Activated CD4-positive, alpha-beta T cell treated with anti-CD3 and anti-CD28 coated beads for 48 hours (primary cell): ENCODE results near the gene TRIM56.
"Not testable (repeated sequence)": the region's sequence is repeated elsewhere in the genome, so short reads cannot be mapped to it uniquely, and the experiment has no call there.

Source experiments
- DNase-seq: peaks from one replicate; pipeline ENCODE4 v3.0.0-alpha.2; 2020

The TRIM56 gene

DNA sequence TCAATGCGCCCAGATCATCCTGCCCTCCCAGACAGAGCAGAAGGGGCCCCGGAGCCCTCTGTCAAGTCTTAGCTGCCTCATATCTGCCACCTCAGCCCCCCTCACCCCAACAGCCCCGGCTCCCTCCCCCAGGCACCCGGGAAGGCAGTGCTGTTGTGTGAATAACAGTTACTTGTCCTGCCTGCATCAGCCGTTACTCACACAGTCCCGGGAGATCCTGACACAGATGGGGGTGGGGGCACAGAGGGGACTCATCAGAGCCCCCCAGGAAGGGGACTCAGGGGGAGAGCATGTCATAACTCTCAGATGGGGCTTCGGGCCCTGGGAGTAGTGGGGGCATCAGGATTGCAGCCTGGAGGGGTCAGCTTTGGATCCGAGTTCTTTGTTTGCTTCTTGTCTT, 29.2 kb downstream of the TRIM56 start:
- no peak for DNase-seq

DNA sequence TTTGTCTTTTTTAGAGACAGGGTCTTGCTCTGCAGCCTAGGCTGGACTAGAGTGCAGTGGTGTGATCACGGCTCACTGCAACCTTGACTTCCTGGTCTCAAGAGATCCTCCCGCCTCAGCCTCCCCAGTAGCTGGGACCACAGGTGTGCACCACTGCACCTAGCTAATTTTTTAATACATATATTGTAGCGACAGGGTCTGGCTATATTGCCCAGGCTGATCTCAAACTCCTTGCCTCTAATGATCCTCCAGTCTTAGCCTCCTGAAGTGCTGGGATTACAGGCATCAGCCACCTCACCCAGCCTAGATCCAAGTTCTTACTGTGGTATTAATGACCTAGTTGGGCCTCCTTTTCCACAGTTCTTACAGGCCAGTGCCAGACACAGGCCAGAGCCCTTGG, 29.9 kb downstream of the TRIM56 start:
- no peak for DNase-seq

DNA sequence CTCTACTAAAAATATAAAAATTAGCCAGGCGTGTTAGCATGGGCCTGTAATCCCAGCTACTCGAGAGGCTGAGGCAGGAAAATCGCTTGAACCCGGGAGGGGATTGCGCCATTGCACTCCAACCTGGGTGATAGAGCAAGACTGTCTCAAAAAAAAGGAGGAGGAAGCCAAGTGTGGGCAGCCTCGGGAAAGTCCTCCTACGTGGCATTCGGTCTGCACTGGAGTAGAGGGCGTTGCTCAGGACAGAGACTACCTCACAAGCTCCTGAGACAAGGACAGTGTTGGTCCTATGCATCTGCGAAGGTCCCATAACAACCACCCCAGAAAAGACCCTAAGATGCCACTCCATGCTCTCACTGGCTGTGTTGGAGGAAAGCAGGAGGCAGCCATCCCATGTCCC, 31.6 kb downstream of the TRIM56 start:
- DNase-seq = no peak

DNA sequence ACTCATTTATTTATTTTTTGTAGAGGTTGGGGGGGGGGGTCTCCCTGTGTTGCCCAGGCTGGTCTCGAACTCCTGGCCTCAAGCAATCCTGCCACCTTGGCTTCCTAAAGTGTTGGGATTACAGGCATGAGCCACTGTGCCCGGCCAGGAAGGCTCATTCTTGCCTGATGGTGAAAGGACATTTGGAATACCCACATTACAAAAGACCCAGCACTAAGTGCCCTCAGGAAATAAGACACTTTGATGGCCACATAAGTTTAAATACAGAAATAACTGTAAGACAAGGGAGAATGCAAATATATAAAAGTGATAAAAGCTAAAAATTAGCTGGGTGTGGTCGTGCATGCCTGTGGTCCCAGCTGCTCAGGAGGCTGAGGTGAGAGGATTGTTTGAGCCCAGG, 33.6 kb downstream of the TRIM56 start:
- no peak for DNase-seq

DNA sequence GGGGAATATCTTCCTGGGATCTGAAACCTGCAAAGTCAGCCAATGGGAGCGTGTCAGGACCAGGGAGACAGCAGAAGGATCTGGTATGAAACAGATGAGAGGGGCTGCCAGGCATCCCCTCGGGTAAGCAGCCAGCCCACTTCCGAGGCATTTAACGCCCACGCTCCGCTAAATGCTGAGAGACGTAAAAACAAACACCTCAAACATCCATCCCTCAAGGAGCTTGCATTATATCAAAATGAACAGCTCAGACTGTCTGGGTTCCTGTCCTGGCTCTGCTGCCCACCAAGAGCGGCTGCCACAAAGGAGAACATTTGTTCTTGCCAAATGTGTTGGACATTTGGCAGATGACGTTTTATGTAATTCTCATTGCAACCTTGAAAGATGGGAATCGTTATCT, 34.6 kb downstream of the TRIM56 start:
- DNase-seq = no peak

DNA sequence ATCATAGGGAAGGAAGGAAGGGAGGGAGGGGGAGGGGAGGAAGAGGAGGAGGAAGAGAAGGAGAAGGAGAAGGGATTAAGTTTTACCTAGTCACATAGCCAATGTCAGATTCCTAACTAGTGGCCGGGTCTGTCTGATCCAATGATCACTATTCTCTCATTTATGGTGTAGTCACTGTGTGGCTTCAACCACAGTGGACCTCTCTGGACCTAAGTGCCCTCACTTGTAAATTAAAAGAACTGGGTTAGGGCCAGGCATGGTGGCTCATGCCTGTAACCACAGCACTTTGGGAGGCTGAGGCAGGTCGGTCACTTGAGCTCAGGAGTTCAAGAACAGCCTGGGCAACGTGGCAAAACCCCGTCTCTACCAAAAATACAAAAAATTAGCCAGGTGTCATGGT, 35.0 kb downstream of the TRIM56 start:
- DNase-seq = no peak

DNA sequence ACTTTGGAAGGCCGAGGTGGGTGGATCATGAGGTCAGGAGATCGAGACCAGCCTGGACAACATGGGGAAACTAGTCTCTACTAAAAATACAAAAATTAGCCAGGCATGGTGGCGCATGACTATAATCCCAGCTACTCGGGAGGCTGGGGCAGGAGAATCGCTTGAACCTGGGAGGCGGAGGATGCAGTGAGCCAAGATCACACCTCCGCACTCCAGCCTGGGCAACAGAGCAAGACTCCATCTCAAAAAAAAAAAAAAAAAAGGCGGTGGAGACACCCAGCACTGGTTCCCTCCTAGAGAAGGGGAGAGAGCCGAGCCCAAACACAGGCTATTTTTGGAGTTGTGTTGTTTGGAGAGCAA, 36.3 kb downstream of the TRIM56 start:
- not testable (repeated sequence) for DNase-seq

DNA sequence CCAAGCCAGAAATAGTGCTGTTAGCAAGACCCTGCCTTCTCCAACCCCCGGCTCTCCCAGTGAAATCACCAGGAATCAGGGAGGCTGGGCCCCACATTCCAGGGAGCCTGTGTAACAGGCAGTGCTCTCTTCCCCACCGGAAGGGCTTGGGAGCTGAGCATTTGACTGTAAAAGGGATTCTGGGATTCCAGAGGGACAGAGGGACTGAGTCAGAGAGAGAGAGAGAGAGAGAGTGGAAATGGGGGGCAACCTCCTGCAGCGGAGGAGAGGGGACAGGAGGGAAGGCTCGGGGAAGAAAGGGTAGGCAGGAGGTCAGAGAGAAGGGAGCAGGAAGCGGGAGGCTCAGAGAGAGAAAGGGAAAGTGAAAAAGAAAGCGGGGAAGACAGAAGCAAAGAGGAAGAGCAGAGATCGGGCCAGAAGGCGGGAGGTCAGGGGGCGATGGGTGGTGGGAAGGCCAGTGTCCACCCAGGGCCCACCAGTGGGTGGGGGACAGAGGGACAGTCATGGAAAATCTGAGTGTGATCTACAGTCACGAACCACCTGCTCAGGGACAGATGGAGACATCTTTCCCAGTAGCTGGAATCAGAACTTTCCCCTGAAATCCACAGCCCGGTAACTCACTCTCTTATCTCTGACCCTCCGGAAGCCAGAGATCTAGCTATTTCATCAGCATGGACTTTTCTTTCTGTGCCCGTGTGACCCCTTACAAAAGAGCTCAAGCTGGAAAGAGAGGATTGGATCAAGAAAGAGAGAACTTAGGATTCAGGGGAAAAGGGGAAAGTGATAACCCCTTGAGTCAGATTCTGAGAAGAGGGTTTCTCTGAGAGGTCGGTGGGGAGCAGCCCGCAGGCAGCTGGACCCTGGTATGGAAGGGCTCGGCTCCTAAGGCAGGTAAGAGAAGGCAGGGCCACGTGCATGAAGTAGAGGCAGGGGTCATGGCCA, 37.0 kb downstream of the TRIM56 start:
- DNase-seq = no peak

DNA sequence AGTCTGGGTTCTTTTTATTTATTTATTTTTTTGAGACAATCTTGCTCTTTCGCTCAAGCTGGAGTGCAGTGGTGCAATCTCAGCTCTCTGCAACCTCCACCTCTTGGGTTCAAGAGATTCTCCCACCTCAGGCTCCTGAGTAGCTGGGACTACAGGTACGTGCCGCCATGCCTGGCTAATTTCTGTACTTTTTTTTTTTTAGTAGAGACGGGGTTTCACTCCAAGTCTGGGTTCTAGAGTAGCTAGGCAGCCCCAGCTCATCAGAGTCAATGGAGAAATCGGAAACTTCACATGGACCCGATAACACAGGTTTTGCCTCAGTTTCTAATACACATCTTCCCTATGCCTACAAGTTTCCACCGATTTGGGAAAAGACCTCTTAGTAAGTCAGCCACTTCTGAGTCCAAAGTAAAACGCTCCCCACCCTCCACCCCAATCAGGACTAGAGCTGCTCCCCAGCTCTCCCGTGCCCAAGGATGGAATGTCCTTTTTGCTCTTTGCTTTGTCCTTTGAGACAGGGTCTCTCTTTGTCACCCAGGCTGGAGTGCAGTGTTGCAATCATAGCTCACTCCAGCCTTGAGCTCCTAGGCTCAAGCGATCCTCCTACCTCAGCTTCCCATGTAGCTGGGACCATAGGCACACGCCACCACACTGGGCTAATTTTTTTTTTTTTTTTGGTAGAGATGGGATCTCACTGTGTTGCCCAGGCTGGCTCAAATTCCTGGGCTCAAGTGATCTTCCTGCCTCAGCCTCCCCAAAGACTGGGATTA, 37.8 kb downstream of the TRIM56 start:
- no peak for DNase-seq

DNA sequence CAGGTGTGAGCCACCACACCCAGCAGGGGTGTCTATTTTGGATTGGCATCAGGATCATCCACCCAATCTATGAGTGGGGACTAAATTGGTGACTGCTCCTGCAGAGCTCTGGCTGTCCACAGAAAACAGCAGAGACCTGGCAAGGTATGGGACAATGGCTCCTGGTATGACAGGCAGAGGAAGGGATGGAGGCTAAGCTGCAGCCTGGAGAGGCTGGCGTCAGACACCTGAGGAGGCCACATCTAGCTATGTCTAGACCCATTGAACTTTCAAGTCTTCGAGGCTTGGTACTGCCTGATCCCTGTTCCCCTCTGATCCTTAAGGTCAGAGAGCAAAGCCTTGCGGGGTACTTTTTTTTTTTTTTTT, 38.4 kb downstream of the TRIM56 start:
- no peak for DNase-seq

DNA sequence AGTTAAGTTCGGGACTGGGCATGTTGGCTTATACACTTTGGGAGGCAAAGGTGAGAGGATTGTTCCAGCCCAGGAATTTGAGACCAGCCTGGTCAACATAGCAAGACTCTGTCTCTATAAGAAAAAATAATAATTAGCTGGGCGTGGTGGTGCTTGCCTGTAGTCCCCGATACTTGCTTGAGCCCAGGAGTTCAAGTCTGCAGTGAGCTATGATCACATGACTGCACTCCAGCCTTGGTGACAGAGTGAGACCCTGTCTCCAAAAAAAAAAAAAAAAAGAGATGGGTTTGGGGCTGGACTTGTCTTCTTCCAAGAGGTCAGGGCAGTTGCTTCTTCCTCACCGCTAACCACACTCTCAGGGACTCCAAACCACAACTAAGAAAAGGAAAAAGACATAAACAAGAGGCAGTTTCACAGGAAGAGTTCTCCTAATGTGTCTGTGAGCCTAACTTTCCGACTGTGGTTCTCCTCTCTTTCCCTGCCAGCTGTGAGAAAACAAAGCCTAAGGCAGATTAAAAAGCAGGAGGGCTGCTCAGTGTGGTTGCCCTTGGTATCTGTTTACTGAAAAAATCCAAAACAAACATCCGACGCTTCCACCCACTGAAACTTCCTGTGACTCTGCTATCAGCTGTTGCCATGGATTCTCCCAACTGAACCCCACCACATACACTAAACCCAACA, 39.2 kb downstream of the TRIM56 start:
- no peak for DNase-seq

DNA sequence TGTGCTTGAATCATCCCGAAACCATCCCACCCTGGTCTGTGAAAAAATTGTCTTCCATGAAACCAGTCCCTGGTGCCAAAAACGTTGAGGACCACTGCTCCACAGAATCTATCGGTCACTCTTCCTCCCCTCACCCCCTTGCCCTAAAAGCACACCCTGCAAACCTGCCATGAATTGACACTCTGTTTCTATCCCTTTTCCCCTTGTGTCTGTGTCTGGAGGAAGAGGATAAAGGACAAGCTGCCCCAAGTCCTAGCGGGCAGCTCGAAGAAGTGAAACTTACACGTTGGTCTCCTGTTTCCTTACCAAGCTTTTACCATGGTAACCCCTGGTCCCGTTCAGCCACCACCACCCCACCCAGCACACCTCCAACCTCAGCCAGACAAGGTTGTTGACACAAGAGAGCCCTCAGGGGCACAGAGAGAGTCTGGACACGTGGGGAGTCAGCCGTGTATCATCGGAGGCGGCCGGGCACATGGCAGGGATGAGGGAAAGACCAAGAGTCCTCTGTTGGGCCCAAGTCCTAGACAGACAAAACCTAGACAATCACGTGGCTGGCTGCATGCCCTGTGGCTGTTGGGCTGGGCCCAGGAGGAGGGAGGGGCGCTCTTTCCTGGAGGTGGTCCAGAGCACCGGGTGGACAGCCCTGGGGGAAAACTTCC, 40.8 kb downstream of the TRIM56 start:
- no peak for DNase-seq

DNA sequence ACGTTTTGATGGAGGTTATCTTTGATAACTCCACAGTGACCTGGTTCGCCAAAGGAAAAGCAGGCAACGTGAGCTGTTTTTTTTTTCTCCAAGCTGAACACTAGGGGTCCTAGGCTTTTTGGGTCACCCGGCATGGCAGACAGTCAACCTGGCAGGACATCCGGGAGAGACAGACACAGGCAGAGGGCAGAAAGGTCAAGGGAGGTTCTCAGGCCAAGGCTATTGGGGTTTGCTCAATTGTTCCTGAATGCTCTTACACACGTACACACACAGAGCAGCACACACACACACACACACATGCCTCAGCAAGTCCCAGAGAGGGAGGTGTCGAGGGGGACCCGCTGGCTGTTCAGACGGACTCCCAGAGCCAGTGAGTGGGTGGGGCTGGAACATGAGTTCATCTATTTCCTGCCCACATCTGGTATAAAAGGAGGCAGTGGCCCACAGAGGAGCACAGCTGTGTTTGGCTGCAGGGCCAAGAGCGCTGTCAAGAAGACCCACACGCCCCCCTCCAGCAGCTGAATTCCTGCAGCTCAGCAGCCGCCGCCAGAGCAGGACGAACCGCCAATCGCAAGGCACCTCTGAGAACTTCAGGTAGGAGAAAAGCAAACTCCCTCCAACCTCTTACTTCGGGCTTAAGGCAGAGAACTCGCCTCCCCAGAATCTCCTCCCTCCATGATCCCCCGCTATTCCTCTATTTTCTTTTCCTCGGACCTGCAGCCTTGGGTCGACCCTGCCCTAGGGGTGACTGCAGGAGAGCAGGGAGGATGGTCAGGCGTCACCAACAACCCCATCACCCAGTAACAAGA, 41.6 kb downstream of the TRIM56 start, which contains the start of gene SERPINE1:
SERPINE1 (plus strand) TSS at position 454 of the 809 bp plus-strand sequence. CDS start 1,290 bp downstream, outside the sequence.
- peak; percentile 48 for DNase-seq

DNA sequence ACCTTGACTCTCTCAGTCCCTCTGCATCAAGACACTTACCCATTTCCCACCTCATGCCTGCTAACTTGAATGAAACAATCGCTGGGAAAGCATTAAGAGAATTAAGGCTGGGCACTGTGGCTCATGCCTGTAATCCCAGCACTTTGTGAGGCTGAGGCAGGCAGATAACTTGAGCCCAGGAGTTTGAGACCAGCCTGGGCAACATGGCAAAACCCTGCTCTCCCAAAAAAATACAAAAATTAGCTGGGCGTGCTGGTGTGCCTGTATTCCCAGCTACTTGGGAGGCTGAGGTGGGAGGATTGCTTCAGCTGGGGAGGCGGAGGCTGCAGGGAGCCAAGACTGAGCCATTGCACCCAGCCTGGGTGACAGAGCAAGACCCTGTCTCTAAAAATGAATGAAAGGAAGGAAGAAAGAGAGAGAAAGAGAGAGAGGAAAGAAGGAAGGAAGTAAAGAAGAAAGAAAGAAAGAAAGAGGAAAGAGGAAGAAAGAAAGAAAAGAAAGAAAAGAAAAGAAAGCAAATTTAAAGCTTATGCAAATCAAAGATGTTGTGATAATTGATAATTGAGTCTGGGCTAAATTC, 42.3 kb downstream of the TRIM56 start:
- DNase-seq = no peak

DNA sequence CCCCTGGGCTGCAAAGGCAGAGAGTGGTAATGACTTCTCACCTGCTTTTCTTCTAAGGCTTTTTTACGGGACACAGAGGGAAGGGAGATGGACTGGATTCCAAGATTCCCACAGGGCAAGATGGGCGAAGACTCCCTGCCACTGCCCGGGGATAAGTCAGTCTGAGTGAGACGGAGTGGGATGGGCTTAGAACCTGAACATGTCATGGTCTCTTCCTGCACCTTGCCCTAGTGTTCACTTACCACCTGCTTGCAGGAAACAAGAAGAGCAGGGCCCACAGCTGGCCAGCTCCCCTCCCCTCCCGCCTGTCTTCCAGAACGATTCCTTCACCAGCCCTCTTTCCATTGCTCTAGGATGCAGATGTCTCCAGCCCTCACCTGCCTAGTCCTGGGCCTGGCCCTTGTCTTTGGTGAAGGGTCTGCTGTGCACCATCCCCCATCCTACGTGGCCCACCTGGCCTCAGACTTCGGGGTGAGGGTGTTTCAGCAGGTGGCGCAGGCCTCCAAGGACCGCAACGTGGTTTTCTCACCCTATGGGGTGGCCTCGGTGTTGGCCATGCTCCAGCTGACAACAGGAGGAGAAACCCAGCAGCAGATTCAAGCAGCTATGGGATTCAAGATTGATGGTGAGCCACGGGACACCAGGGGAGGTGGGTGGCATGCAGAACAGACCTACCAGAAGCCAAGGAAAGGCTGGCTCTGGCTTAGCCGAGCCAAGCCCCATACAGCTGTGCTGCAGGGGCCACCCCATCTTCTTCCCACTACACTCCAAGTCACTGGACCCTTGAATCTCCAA, 43.0 kb downstream of the TRIM56 start:
- no peak for DNase-seq

DNA sequence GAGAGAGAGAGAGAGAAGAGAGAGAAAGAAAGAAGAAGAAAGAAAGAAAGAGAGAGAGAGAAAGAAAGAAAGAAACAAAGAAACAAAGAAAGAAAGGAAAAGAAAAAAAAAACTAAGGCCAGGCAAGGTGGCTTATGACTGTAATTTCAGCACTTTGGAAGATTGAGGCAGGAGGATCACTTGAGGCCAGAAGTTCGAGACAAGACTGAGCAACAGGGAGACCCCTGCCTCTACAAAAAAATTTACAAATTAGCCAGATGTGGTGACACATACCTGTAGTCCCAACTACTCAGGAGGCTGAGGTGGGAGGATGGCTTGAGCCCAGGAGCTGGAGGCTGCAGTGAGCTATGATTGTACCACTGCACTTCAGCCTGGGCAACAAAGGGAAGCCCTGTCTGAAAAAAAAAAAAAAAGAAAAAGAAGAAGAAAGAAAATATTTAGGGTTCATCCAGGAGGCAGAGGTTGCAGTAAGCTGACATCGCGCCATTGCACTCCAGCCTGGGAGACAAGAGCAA, 44.4 kb downstream of the TRIM56 start:
- no peak for DNase-seq

DNA sequence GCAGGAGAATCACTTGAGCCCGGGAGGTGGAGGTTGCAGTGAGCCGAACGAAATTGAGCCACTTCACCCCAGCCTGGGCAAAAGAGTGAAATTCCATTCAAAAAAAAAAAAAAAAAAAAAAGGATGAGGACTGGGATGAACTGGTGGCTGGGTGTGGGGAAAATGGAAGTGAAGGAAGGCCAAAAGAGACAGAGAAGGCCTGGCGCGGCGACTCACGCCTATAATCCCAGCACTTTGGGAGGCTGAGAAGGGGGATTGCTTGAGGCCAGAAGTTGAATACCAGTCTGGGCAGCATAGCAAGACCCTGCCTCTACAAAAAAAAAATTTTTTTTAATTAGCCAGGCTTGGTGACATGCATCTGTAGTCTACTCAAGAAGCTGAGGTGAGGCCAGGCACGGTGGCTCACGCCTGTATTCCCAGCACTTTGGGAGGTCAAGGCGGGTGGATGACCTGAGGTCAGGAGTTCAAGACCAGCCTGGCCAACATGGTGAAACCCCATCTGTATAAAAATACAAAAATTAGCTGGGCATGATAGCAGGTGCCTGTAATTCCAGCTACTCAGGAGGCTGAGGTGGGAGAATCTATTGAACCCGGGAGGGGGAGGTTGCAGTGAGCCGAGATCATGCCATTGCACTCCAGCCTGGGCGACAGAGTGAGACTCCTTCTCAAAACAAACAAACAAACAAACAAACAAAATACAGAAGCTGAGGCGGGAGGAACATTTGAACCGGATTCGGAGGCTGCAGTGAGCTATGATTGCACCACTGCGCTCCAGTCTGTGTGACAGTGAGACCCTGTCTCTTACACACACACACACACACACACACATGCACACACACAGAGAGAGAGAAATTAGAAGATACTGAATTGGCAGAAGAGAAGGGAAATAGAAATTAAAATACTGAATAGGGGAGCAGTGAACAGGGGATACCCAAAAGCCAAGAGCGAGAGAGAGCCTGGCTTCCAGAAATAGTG, 47.6 kb downstream of the TRIM56 start:
- DNase-seq = not testable (repeated sequence)

DNA sequence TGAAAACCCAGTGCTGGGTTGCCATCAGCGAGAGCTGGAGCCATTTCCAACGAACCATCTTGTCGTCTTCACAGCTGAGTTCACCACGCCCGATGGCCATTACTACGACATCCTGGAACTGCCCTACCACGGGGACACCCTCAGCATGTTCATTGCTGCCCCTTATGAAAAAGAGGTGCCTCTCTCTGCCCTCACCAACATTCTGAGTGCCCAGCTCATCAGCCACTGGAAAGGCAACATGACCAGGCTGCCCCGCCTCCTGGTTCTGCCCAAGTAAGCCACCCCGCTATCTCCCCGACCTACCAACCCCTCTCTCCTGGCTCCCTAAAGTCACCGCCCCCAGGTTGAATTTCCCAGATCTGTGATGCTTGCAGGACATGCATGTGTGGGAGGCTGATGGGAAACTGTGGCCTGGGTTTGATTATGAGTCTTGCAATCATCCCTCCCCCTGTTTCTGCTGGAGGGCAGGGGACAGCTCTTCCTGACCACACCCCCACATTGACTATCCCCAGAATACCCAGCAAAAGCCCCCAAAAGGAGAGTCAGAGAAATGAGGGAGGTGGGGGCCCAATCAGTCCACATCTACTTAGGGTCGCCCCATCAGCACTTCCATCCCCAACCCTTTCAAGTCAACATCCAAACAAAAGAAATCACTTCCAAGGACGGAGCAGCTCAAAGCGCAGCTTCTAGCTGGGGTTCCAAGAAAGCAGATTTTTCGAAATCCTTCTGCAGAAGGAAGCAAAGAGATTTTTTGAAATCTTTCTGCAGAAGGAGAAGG, 48.5 kb downstream of the TRIM56 start:
- no peak for DNase-seq
